Liver (tissue), 9 donors: Measurements from ENCODE around the gene XRCC5. TPM values are rescaled to one million over a fixed set of nuclear protein-coding genes. Genes with fewer than 3 reads are reported as not detected.

Source experiments
- DNase-seq: peaks from one replicate; pipeline ENCODE4 v3.0.0-alpha.2; 2017; ENCODE audit warnings: low spot score
- H3K27ac ChIP-seq, 2 donors: one replicate each; pipeline ENCODE4 v1.7.0; 2013; ENCODE audit warnings: inconsistent platforms in 2 of 2, low read length in 2 of 2, control low read depth in 1 of 2, low read depth in 1 of 2, mild to moderate bottlenecking in 1 of 2
- H3K27me3 ChIP-seq, 4 donors: one replicate each; pipeline versions ENCODE4 v1.6.1 to v1.7.0; 2013; ENCODE audit warnings: low read length in 3 of 4, inconsistent platforms in 1 of 4, mild to moderate bottlenecking in 1 of 4, moderate library complexity in 1 of 4; ENCODE audit not compliant: control insufficient read depth in 4 of 4, insufficient read depth in 4 of 4
- H3K36me3 ChIP-seq, 4 donors: one replicate each; pipeline versions ENCODE4 v1.6.1 to v1.7.0; 2013; ENCODE audit warnings: low read length in 3 of 4, mild to moderate bottlenecking in 3 of 4, low read depth in 1 of 4, moderate library complexity in 1 of 4; ENCODE audit not compliant: control insufficient read depth in 4 of 4, insufficient read depth in 3 of 4
- H3K4me1 ChIP-seq, 4 donors: one replicate each; pipeline versions ENCODE4 v1.6.1 to v1.7.0; 2013; ENCODE audit warnings: low read length in 3 of 4, mild to moderate bottlenecking in 3 of 4, moderate library complexity in 1 of 4; ENCODE audit not compliant: control insufficient read depth in 4 of 4, insufficient read depth in 4 of 4
- H3K4me3 ChIP-seq, 3 donors: one replicate each; pipeline versions ENCODE4 v1.6.1 to v1.7.0; 2013; ENCODE audit warnings: low read length in 3 of 3, control low read depth in 1 of 3, low read depth in 1 of 3, mild to moderate bottlenecking in 1 of 3
- H3K9ac ChIP-seq, 2 donors: one replicate each; pipeline ENCODE4 v1.7.0; 2013; ENCODE audit warnings: low read length in 2 of 2, mild to moderate bottlenecking in 2 of 2, moderate library complexity in 2 of 2, control low read depth in 1 of 2, low read depth in 1 of 2
- H3K9me3 ChIP-seq, 4 donors: one replicate each; pipeline versions ENCODE4 v1.6.1 to v1.7.0; 2013; ENCODE audit warnings: low read length in 3 of 4; ENCODE audit not compliant: control insufficient read depth in 4 of 4
- CTCF ChIP-seq: fragments of 150-350 bp; IDR thresholded peaks from 2 replicates; pipeline ENCODE4 v1.5.1; 2017; ENCODE audit warnings: improper control_type of control experiment, low read depth, low read length; ENCODE audit not compliant: missing input control
- EGR1 ChIP-seq, 2 donors: IDR thresholded peaks; 2 replicates each; pipeline ENCODE4 v1.6.1; 2016 to 2018; ENCODE audit warnings: antibody characterized with exemption in 2 of 2, low read depth in 2 of 2
- FOXA1 ChIP-seq: IDR thresholded peaks from 2 replicates; pipeline ENCODE4 v1.6.1; 2016; ENCODE audit warnings: antibody characterized with exemption
- FOXA2 ChIP-seq: IDR thresholded peaks from 2 replicates; pipeline ENCODE4 v1.6.1; 2016; ENCODE audit warnings: antibody characterized with exemption
- GABPA ChIP-seq, 2 donors: IDR thresholded peaks in 1 of 2; conservative IDR thresholded peaks in 1 of 2; 2 replicates each; pipeline ENCODE4 v1.6.1; 2016; ENCODE audit warnings: antibody characterized with exemption in 2 of 2, mild to moderate bottlenecking in 1 of 2, moderate library complexity in 1 of 2
- HNF4A ChIP-seq, 2 donors: conservative IDR thresholded peaks; 2 replicates each; pipeline ENCODE4 v1.6.1; 2016; ENCODE audit warnings: antibody characterized with exemption in 2 of 2, mild to moderate bottlenecking in 2 of 2
- HNF4G ChIP-seq: IDR thresholded peaks from 2 replicates; pipeline ENCODE4 v1.6.1; 2016; ENCODE audit warnings: antibody characterized with exemption
- JUND ChIP-seq, 2 donors: IDR thresholded peaks; 2 replicates each; pipeline ENCODE4 v1.6.1; 2016; ENCODE audit warnings: antibody characterized with exemption in 2 of 2
- NR2F2 ChIP-seq: IDR thresholded peaks from 2 replicates; pipeline ENCODE4 v1.6.1; 2016; ENCODE audit warnings: antibody characterized with exemption
- RAD21 ChIP-seq, 2 donors: IDR thresholded peaks; 2 replicates each; pipeline ENCODE4 v1.6.1; 2016; ENCODE audit warnings: antibody characterized with exemption in 2 of 2, mild to moderate bottlenecking in 2 of 2
- REST ChIP-seq: IDR thresholded peaks from 2 replicates; pipeline ENCODE4 v1.6.1; 2016; ENCODE audit warnings: antibody characterized with exemption, mild to moderate bottlenecking
- RXRA ChIP-seq, 2 donors: IDR thresholded peaks; 2 replicates each; pipeline ENCODE4 v1.6.1; 2017 to 2018; ENCODE audit warnings: antibody characterized with exemption in 2 of 2, mild to moderate bottlenecking in 1 of 2
- SP1 ChIP-seq: IDR thresholded peaks from 2 replicates; pipeline ENCODE4 v1.6.1; 2018; ENCODE audit warnings: antibody characterized with exemption, mild to moderate bottlenecking
- TAF1 ChIP-seq: conservative IDR thresholded peaks from 2 replicates; pipeline ENCODE4 v1.6.1; 2016; ENCODE audit warnings: antibody characterized with exemption, mild to moderate bottlenecking
- YY1 ChIP-seq: IDR thresholded peaks from 2 replicates; pipeline ENCODE4 v1.6.1; 2016; ENCODE audit warnings: antibody characterized with exemption, mild to moderate bottlenecking
- ZBTB33 ChIP-seq: IDR thresholded peaks from 2 replicates; pipeline ENCODE4 v1.6.1; 2016; ENCODE audit warnings: antibody characterized with exemption
- WGBS: extraction: QIAGEN DNeasy Blood & Tissue Kit; methylation state at CpG from one replicate; pipeline ENCODE4 v1.1.7; 2013; 5-methylcytosine and 5-hydroxymethylcytosine counted together
- polyA plus RNA-seq, 2 donors: library from polyadenylated mRNA; stranded (reverse) in 1 of 2; unstranded in 1 of 2; fragments of 200-250 nt in 1 of 2; fragments of >200 nt in 1 of 2; fragmentation: Nextera tagmentation in 1 of 2; extraction: Ambion mirVana in 1 of 2; gene quantifications; one replicate each; pipeline versions ENCODE4 v1.2.1 to v1.2.3, GENCODE V29; 2013 to 2015
- total RNA-seq, 2 donors: library from RNA; depleted of rRNA; stranded (reverse); fragments of >200 nt; gene quantifications; one replicate each; pipeline ENCODE4 v1.2.3, GENCODE V29; 2014
- TF ChIP-seq, protein P1 (sequence below): IDR thresholded peaks from 2 replicates; pipeline ENCODE4 v1.6.1; 2016; ENCODE audit warnings: antibody characterized with exemption
- TF ChIP-seq, protein P2 (sequence below): IDR thresholded peaks from 2 replicates; pipeline ENCODE4 v1.6.1; 2016; ENCODE audit warnings: antibody characterized with exemption
- donor health status: healthy.
- donor health status: healthy.
- donor health status: healthy.
- donor health status: healthy.
- donor health status: healthy.

Gene XRCC5
- total and polyA plus RNA-seq, 4 donors, result 63.7 to 140 (median 84.5) TPM

DNA sequence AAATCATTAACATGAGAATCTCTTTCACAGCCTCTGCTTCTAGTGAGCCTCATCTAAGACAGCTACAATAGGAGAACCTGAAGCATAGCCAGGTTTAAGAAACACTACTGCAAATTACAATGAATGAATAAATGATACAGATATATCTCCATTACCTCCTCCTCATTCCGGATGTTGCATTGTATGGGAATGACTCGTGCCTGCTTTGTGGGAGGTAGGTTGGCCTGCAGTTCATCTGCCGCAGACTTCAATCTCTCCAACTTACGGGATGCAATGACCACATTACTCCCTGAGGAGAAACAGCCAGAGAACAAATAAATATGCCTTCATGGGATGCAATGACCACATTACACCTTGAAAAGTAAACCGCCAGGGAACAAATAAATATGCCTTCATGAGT lies 42.9 kb upstream of the XRCC5 start:
- no peak for DNase-seq
- H3K9ac ChIP-seq, result no peak overlapping the region
- peaks cover 12 to 45% (median 32%) of the 10 kb centered on the region in 4 donors for H3K4me1 ChIP-seq
- H3K4me3 ChIP-seq, result no peak overlapping the region
- H3K9me3 ChIP-seq, result no peaks in the 10 kb centered on the region
- TF ChIP-seq, protein P1, sequence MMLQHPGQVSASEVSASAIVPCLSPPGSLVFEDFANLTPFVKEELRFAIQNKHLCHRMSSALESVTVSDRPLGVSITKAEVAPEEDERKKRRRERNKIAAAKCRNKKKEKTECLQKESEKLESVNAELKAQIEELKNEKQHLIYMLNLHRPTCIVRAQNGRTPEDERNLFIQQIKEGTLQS, result no peak
- TF ChIP-seq ZBTB33, result no peak
- TF ChIP-seq REST, result no peak
- TF ChIP-seq RXRA (IDR thresholded peaks at IDR 0.05), result no peak
- TF ChIP-seq YY1, result no peak
- TF ChIP-seq TAF1, result no peak
- no peak for TF ChIP-seq FOXA1
- no peak for TF ChIP-seq EGR1 (IDR thresholded peaks at IDR 0.05; ENCODE audit: low read depth in 2 of 2)
- TF ChIP-seq, protein P2, sequence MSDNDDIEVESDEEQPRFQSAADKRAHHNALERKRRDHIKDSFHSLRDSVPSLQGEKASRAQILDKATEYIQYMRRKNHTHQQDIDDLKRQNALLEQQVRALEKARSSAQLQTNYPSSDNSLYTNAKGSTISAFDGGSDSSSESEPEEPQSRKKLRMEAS, result no peak
- TF ChIP-seq HNF4G, result no peak
- TF ChIP-seq HNF4A (conservative IDR thresholded peaks at IDR 0.05), result no peak
- no peak for TF ChIP-seq GABPA (IDR thresholded peaks at IDR 0.05 in 1 of 2, conservative IDR thresholded peaks at IDR 0.05 in 1 of 2)
- TF ChIP-seq SP1, result no peak
- TF ChIP-seq JUND (IDR thresholded peaks at IDR 0.05), result no peak
- no peak for TF ChIP-seq FOXA2
- no peak for TF ChIP-seq CTCF
- no peak for TF ChIP-seq NR2F2
- no peak for TF ChIP-seq RAD21 (IDR thresholded peaks at IDR 0.05)
- H3K36me3 ChIP-seq, result peaks cover 0 to 38% (median 17%) of the 10 kb centered on the region in 4 donors
- no peak overlapping the region for H3K27ac ChIP-seq
- no peaks in the 10 kb centered on the region for H3K27me3 ChIP-seq
- WGBS, result 74% methylated on average over 5 of the region's 5 CpGs
